NCI-H1105 treated with DMSO at 0.1 percent for 48 hours (cell line): Measurements from ENCODE around the gene PPP2R5C.
"Not testable (repeated sequence)": the region's sequence is repeated elsewhere in the genome, so short reads cannot be mapped to it uniquely, and the experiment has no call there.

Experiments
- DNase-seq: peaks from one replicate; lab custom pipeline; 2025; lab: John Stamatoyannopoulos, UW

Gene PPP2R5C

DNA sequence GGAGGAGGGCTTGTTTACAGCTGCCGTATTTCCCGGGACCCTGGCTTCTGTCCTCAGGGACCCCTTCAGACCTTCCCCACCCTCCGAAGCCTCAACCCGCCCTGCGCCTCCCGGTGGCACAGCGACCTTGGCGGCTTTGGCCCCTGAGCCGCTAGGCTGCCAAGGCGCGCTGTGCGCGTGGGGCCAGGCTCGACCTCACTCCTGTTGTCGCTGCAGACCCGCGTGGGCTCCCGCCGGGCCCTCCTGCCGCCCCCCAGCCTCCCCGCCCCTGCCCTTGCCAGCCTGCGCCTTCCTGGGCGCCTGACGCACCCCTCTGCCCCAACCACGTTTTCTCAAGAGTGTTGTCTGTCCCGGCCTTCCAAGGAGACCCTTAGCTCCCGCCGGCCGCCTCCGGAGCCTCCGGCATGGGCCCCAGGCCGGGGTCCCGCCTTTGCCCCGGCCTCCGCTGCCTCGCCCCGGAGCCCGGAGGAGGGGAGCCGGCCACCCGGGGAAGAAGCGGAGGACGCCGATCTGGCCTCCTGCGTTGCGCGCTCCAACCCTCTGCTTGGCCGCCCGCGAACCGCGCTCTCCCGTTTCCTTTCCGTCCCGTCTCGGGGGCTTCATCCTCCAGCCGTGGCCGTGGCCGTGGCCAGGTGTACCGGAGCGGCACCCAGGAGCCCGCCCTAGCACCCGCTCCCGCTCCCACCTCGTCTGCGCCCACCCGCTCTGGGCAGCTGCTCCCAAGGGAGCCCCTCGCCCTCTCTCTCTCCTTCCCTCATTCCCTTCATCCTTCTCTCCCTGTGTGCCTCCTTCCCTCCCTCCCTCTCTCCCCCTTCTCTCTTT, 19.9 kb downstream of the PPP2R5C start:
- DNase-seq: no peak

DNA sequence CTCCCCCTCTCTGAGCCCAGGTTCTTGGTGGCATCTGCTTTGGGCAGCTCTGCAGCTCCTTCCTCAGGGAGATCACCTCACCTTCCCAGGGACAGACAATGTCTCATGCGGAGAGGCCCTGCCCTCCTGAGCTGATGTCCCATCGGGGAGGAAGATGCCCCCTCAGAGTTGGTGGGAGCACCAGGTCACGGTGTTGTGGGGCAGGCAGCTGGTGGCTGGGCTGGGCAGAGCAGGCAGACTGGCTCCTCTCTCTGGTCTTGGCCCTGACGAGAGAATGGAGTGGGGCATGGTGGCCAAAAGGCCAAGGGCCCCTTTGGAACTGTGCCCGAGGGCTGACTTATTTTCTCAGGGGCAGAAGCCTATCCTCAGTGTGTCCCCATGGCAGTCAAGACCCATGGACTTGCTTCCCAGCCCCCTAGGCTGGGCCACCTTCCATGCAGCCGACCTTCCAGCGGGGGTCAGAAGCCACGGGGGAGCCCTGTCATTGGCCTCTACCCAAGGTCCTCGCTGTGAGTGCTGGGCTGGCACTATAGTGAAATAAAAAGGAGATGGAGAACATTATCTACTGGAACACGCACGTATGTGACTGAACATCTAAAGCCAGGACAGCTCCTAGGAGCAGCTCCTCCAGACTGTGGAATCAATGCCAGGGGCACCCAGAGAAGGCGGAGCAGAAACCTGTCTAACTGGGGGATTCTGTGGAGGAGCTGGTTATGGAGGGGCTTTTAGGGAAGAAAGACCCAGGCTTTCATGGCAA, 21.9 kb downstream of the PPP2R5C start:
- DNase-seq: no peak

GRCh38 chr14:101784631-101785030, 23.1 kb downstream of the PPP2R5C start:
- no peak for DNase-seq

DNA sequence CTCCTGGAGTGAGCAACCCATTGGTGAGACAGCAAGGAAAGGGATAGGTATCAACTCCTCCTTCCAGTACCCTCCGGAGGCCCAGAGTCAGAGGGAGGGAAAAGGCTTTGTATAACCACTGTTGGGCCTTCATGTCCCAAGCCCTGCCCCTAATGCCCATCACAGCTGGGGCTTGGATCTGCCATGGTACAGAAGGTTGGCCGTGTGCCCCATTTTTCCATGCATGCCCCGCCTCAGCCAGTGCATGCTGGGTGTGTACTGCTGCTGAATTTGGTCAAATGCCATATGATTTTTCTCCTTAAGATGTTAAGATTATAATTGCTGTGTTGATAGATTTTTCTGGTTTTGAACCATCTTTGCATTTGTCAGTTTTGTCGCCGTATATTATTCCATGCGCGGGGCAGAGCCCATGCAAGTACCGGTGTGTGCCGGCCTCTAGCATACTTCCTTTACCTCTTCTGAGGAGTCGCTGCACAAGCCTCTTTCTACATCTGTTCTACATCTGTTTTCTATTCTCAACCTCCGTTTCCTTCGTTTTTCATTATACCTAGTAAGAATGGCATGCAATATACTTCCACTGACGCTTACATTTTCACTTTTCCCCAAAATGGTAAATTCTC, 26.6 kb downstream of the PPP2R5C start:
- DNase-seq: no peak

GRCh38 chr14:101789222-101789621, 27.7 kb downstream of the PPP2R5C start:
- no peak for DNase-seq

- DNase-seq: no peak
These were observed 28.7 kb downstream of the PPP2R5C start for GRCh38 chr14:101790232-101790631.

DNA sequence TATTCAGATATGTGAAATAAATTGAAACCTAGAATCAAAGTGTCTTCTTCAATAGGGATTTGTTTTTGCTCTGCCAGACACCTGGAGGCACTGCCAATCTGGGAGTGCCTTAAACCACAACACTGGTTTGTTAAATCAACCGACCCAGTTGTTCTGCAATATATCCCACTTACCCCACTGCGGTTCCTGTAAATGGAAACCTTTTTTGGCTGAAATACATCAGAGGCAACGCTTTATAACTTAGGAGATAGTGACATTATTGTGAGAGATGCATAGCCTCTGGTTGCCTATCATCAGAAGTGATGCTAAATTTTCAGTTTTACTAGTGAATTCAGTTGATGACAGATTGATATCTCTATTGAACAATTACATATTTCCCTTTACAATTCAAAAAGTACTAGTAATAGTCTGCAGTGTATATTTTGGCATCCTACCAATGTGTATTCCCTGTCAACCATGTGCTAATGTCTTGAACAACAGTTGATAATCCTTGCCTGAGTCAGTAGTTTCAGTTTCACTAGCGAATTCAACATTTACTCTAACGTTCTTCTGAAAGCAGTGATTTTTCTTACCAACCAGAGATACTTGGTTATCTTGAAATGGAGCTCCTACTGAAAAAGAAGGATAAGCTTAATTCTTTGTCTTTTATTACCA, 30.5 kb downstream of the PPP2R5C start:
- DNase-seq: no peak

DNA sequence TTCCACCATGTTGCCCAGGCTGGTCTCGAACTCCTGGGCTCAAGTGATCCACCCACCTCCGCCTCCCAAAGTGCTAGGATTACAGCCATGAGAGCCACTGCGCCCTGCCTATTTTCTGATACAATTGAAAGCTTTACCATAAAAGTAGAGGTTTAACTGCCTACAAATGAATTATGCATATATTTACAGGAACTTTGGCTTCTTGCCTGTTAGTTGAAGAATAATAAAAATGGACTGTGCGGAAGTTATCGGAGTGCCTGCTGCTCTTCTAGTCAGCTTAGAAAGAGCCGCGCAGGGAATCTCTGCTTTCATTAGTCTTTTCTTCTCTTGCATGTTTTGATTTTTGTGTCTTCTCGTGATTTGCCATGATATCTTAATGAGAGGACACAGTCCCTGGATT, 34.5 kb downstream of the PPP2R5C start:
- no peak for DNase-seq

- DNase-seq: no peak
These were observed 35.0 kb downstream of the PPP2R5C start for GRCh38 chr14:101796479-101796878.

DNA sequence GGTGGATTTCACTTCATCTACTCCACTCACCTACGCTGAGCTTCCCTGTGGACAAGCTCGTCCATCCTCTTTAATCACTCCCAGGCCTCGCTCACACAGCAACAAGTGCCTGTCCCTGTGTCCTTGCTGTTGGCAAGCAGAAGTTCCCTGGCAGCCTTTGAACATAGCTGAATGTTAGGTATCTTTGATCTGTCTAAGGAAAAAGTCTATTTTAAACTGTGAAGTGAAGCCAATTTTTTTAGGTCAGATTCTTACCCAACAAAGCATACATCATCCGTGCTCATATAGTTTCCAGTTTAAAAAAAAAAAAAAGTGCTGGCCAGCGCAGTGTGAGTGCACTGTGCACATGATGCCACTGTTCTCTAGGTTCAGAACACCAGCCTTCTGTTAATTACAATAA, 36.3 kb downstream of the PPP2R5C start:
- no peak for DNase-seq

GRCh38 chr14:101804373-101804772, 42.9 kb downstream of the PPP2R5C start:
- DNase-seq: not testable (repeated sequence)

DNA sequence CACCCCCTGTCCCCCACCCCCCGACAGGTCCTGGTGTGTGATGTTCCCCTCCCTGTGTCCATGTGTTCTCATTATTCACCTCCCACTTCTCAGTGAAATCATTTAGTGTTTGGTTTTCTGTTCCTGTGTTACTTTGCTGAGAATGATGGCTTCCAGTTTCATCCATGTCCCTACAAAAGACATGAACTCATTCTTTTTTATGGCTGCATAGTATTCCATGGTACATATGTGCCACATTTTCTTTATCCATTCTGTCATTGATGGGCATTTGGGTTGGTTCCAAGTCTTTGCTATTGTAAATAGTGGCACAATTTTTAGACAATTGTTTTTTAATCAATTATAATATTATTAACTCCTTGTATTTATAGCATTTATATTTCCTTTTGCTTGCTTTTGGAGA, 44.7 kb downstream of the PPP2R5C start:
- not testable (repeated sequence) for DNase-seq

- DNase-seq: no peak
These were observed 46.6 kb downstream of the PPP2R5C start for GRCh38 chr14:101808020-101808641.

GRCh38 chr14:101808894-101809670, 47.6 kb downstream of the PPP2R5C start:
- DNase-seq: no peak

- DNase-seq: peak; percentile 95
These were observed 48.4 kb downstream of the PPP2R5C start for GRCh38 chr14:101809671-101810514.

DNA sequence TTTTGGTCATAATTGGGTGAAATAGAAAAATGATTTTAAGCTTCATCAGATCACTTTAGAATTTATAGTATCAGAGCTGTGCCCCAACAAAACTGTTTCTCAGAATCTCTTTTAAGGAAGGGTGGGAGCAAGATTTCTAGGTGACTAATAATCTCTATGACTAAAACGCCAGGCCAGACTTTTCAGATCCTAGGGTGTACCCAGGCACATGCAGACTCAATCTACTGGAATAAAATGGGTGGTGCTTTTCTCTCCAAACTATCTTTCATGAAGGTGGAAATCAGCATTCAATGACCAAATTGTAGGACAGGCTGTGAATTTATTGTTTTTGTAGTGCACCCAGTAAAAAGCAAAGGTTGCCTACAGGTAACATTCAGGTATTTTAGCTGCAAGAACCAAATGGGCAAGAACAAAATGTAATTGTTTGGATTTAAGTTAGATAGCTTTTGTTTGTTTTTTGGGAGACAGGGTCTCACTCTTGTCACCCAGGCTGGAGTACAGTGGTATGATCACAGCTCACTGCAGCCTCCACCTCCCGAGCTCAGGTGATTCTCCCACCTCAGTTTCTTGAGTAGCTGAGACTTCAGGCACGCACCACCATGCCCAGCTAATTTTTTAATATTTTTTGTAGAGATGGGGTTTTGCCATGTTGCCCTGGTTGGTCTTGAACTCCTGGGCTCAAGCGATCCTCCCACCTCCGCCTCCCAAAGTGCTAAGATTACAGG, 49.5 kb downstream of the PPP2R5C start:
- no peak for DNase-seq

GRCh38 chr14:101812071-101812470, 50.6 kb downstream of the PPP2R5C start:
- DNase-seq: no peak

- no peak for DNase-seq
These were observed 51.8 kb downstream of the PPP2R5C start for GRCh38 chr14:101813171-101813759.

DNA sequence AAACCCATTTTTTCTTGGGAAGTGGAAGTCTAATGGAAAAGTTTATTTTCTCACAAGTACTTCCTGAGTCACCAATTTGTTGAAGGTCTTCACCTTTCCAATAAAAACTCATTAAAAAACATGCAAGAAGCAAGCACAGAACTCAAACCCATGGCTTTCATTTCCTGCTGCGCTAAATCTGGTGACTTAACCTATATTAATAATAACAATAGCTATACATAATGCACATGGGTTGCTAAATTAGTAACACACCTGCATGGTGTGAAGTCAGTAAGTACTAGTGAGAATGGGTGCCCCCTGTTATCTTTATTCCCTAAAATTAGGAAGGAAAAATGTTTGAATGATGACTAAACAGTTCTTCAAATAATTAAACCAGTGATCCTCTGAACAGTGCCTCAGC, 52.3 kb downstream of the PPP2R5C start:
- DNase-seq: no peak
